Mesothelial cell of epicardium (in vitro differentiated cells): ENCODE results near the gene METTL4. TPM values are rescaled to one million over a fixed set of nuclear protein-coding genes. Genes with fewer than 3 reads are reported as not detected.

Source experiments
- DNase-seq, 2 experiments: peaks; one replicate each; pipeline ENCODE4 v3.0.0; 2021; ENCODE audit warnings: low spot score in 2 of 2; ENCODE audit not compliant: unreplicated experiment in 2 of 2
- H3K27ac Mint-ChIP-seq: 2 replicates; pipeline ENCODE4 v1.8.0; 2021; ENCODE audit warnings: mixed read lengths
- H3K27me3 Mint-ChIP-seq: 2 replicates; pipeline ENCODE4 v1.8.0; 2021; ENCODE audit warnings: low read depth, mixed read lengths
- H3K36me3 Mint-ChIP-seq: 2 replicates; pipeline ENCODE4 v1.8.0; 2021; ENCODE audit warnings: mixed read lengths
- H3K4me1 Mint-ChIP-seq: 2 replicates; pipeline ENCODE4 v1.8.0; 2021; ENCODE audit warnings: mixed read lengths
- H3K4me3 Mint-ChIP-seq: 2 replicates; pipeline ENCODE4 v1.8.0; 2021; ENCODE audit warnings: mild to moderate bottlenecking, moderate library complexity, mixed read lengths
- H3K9me3 Mint-ChIP-seq: 2 replicates; pipeline ENCODE4 v1.8.0; 2021; ENCODE audit warnings: mixed read lengths
- total RNA-seq: library from RNA; stranded (reverse); gene quantifications from 3 replicates; pipeline ENCODE4 v1.2.1, GENCODE V29; 2021
- TF ChIP-seq, protein P1 (sequence below): fragments of 200-600 bp; sonication (generic); IDR thresholded peaks from one replicate; pipeline ENCODE4 v1.5.0; 2021; ENCODE audit warnings: antibody characterized with exemption; ENCODE audit not compliant: unreplicated experiment

METTL4 gene
- total RNA-seq, 1 donor from 2014 or later, result 10.7 TPM

DNA sequence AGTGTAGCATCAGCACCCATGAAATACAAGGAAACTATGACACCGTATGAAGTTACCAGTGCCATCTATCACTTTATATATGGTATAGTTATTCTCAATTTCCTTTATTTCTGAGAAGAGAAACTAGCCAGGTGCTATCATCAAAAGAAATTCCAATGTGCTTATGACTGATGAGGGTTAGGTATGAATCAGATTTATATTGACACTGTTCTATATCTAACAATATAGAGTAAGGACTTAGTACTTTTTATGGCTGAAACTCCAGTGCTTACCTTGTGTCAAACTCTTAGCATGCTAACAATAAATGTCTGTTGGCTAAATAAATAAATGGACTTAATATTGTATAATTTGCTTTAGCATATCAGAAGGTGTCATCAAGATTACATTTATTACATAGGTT lies 6.9 kb downstream of the METTL4 start:
- DNase-seq, result no peak
- H3K4me1 Mint-ChIP-seq, result peaks cover 9% of the 10 kb centered on the region

DNA sequence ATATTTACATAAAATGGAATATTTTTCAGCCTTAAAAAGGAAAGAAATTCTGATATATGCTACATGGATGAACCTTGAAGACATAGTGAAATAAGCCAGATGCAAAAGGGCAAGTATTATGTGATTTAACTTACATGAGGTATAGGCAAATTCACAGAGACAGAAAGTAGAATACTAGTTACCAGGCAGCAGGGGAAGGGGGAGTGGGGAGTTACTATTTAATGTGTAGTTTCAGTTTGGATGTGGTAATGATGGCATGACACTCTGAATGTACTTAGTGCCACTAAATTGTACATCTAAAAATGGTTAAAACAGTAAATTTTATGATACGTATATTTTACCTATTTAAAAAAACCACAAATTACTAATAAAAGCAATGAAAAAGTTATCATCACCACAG lies 12.1 kb downstream of the METTL4 start:
- Mint-ChIP-seq H3K4me3 (no peak overlapping the region), H3K27me3 (no peaks in the 10 kb centered on the region), H3K4me1 (no peaks in the 10 kb centered on the region), H3K27ac (no peak overlapping the region), H3K36me3 (peaks cover 10% of the 10 kb centered on the region), H3K9me3 (no peaks in the 10 kb centered on the region)
- no peak for DNase-seq
- TF ChIP-seq, protein P1, sequence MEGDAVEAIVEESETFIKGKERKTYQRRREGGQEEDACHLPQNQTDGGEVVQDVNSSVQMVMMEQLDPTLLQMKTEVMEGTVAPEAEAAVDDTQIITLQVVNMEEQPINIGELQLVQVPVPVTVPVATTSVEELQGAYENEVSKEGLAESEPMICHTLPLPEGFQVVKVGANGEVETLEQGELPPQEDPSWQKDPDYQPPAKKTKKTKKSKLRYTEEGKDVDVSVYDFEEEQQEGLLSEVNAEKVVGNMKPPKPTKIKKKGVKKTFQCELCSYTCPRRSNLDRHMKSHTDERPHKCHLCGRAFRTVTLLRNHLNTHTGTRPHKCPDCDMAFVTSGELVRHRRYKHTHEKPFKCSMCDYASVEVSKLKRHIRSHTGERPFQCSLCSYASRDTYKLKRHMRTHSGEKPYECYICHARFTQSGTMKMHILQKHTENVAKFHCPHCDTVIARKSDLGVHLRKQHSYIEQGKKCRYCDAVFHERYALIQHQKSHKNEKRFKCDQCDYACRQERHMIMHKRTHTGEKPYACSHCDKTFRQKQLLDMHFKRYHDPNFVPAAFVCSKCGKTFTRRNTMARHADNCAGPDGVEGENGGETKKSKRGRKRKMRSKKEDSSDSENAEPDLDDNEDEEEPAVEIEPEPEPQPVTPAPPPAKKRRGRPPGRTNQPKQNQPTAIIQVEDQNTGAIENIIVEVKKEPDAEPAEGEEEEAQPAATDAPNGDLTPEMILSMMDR, result no peak

More for the DNA sequence above, 6.9 kb downstream of the METTL4 start:
- Mint-ChIP-seq H3K9me3 (no peaks in the 10 kb centered on the region), H3K27me3 (no peaks in the 10 kb centered on the region), H3K27ac (no peak overlapping the region), H3K4me3 (no peak overlapping the region), H3K36me3 (peaks cover 17% of the 10 kb centered on the region)
- TF ChIP-seq, protein P1, result no peak

DNA sequence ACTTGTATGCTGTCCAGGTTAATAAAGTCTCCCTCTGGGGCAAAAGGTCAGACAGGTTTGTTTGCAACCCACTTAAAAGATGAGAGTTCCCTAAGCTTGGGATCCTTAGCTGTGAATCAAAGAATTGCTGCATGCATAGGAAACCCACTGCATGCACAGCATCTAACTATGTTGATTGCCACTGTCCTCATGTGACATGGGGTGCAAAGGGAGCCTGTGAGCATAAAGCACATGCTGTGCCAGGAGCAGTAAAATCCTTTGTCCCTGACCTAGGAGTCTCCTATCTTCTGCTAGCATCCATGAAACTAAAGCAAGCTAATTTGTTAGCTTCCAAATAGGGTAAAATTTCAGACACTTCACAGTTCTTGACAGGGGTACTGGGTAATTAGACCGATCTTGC lies 13.8 kb downstream of the METTL4 start:
- H3K9me3 Mint-ChIP-seq, result no peaks in the 10 kb centered on the region
- H3K36me3 Mint-ChIP-seq, result peaks cover 5% of the 10 kb centered on the region
- no peak overlapping the region for H3K4me3 Mint-ChIP-seq
- DNase-seq, result no peak
- H3K27me3 Mint-ChIP-seq, result no peaks in the 10 kb centered on the region
- no peak overlapping the region for H3K27ac Mint-ChIP-seq
- H3K4me1 Mint-ChIP-seq, result no peaks in the 10 kb centered on the region
- TF ChIP-seq, protein P1, result no peak

DNA sequence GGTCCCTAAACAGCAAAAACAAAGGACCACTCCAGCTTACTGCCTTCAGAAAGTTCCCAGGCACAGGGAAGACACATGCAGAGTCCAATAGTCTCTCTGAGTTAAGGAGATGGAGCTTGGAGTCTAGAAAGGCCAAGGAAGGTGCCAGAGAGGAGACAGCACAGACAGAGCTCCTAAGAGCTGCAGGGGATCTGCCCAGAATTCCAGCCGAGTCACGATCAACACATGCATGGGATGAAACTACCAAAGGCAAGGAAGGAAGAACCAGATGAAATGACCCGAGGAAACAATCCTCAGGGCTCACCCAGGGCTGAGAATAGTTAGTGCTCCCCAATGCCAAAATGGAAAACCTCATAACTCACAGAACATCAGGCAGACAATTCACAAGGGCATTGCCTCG lies 15.4 kb downstream of the METTL4 start:
- no peak overlapping the region for H3K27ac Mint-ChIP-seq
- no peak for DNase-seq

DNA sequence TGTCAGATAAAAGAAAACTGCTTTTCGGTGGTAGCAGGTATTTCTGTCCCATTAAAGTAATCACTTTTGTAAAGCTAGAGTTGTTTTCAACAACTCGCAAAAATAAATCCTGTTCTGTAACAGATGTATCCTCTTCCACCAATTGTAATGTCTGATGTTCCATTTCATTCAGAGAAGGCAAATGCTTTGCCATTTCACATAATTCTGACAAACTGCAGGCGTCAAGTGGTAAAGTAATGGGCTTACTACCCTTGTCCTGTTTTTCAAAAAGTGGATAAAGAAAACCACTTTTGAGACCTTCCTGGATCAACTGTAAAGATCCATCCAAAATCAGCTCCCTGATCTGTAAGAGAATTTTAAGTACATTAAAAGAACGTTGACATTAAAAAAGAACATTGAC lies 16.6 kb downstream of the METTL4 start:
- Mint-ChIP-seq H3K27ac (no peak overlapping the region), H3K27me3 (no peaks in the 10 kb centered on the region), H3K9me3 (no peaks in the 10 kb centered on the region), H3K4me3 (no peak overlapping the region), H3K4me1 (no peaks in the 10 kb centered on the region), H3K36me3 (peaks cover 7% of the 10 kb centered on the region)
- TF ChIP-seq, protein P1, result no peak
- no peak for DNase-seq

More for the DNA sequence above, 15.4 kb downstream of the METTL4 start:
- H3K9me3 Mint-ChIP-seq, result no peaks in the 10 kb centered on the region
- no peaks in the 10 kb centered on the region for H3K27me3 Mint-ChIP-seq
- H3K4me3 Mint-ChIP-seq, result no peak overlapping the region
- TF ChIP-seq, protein P1, result no peak
- H3K36me3 Mint-ChIP-seq, result peaks cover 3% of the 10 kb centered on the region
- H3K4me1 Mint-ChIP-seq, result no peaks in the 10 kb centered on the region

DNA sequence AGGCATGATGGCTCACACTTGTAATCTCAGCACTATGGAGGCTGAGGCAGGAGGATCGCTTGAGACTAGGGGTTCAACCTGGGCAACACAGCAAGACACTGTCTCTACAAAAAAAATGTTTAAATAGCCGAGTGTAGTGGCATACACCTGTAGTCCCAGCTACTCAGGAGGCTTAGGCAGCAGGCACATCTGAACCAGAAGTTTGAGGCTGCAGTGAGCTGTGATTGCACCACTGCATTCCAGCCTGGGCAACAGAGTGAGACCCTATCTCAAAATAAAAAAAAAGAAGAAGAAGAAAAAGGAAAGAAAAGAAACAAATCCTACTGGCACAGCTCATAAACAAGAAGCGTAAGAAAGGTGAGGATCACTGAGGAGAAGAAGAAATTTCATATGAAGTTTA lies 19.9 kb downstream of the METTL4 start:
- H3K27me3 Mint-ChIP-seq, result no peaks in the 10 kb centered on the region
- TF ChIP-seq, protein P1, result no peak
- H3K36me3 Mint-ChIP-seq, result peaks cover 8% of the 10 kb centered on the region
- no peak for DNase-seq
- no peaks in the 10 kb centered on the region for H3K4me1 Mint-ChIP-seq
- no peak overlapping the region for H3K27ac Mint-ChIP-seq
- H3K9me3 Mint-ChIP-seq, result no peaks in the 10 kb centered on the region
- no peak overlapping the region for H3K4me3 Mint-ChIP-seq
